Calu3 (cell line): Measurements from ENCODE around the gene CMKLR1. TPM values are rescaled to one million over a fixed set of nuclear protein-coding genes. Genes with fewer than 3 reads are reported as not detected.

ENCODE experiments used
- BruUV-seq: library from RNA; stranded (reverse); fragments of 400-500 nt; replicated peaks from 2 replicates; lab custom pipeline; 2021; lab: Mats Ljungman, UMichigan
- CTCF ChIA-PET: fragments of 300-600 bp; sonication (Branson Sonifier 250); formaldehyde crosslinking; loops from one replicate; lab custom pipeline; 2022; ENCODE audit warnings: antibody characterized with exemption; lab: Charles Lee
- DNase-seq: peaks from one replicate; pipeline ENCODE4 v3.0.0; 2022
- H3K27ac Mint-ChIP-seq: one replicate; pipeline ENCODE4 v1.8.0; 2022; ENCODE audit warnings: mixed read lengths; ENCODE audit not compliant: unreplicated experiment
- H3K27me3 Mint-ChIP-seq: one replicate; pipeline ENCODE4 v1.8.0; 2022; ENCODE audit warnings: mixed read lengths; ENCODE audit not compliant: unreplicated experiment
- H3K36me3 Mint-ChIP-seq: one replicate; pipeline ENCODE4 v1.8.0; 2022; ENCODE audit warnings: mild to moderate bottlenecking, moderate library complexity, mixed read lengths; ENCODE audit not compliant: insufficient read depth, unreplicated experiment
- H3K4me1 Mint-ChIP-seq: one replicate; pipeline ENCODE4 v1.8.0; 2022; ENCODE audit warnings: mild to moderate bottlenecking, low read depth, mixed read lengths; ENCODE audit not compliant: unreplicated experiment
- H3K4me3 Mint-ChIP-seq: one replicate; pipeline ENCODE4 v1.8.0; 2022; ENCODE audit warnings: mild to moderate bottlenecking, low read depth, moderate library complexity, mixed read lengths; ENCODE audit not compliant: unreplicated experiment
- H3K9me3 Mint-ChIP-seq: one replicate; pipeline ENCODE4 v1.8.0; 2022; ENCODE audit warnings: low read depth, mixed read lengths; ENCODE audit not compliant: unreplicated experiment
- CTCF ChIP-seq: fragments of 200-600 bp; IDR thresholded peaks from one replicate; pipeline ENCODE4 v1.8.0; 2022; ENCODE audit warnings: antibody characterized with exemption; ENCODE audit not compliant: unreplicated experiment
- intact Hi-C: fragments of 100-400 bp; cut with micrococcal nuclease; formaldehyde crosslinking; loops from one replicate; pipeline ENCODE4 v1.10.0; 2022; ENCODE audit not compliant: unreplicated experiment
- total RNA-seq: library from RNA; stranded (reverse); gene quantifications from 2 replicates; pipeline ENCODE4 v1.2.3, GENCODE V29; 2022

The CMKLR1 gene
- total RNA-seq, 1 experiment from 2014 or later, result not detected

GRCh38 chr12:108322998-108323397, 16.1 kb downstream of the CMKLR1 start:
- CTCF ChIA-PET, result interaction anchor here (0.8 kb wide), 1 partner anchor 26 kb away, joined by 3 read pairs; no protein-coding TSS in a partner anchor
- Mint-ChIP-seq H3K4me3 (no peak overlapping the region), H3K4me1 (no peaks in the 10 kb centered on the region), H3K27me3 (peaks cover 83% of the 10 kb centered on the region), H3K27ac (no peak overlapping the region), H3K9me3 (no peaks in the 10 kb centered on the region), H3K36me3 (no peaks in the 10 kb centered on the region)
- intact Hi-C loops, result no loop called here
- no peak for DNase-seq
- TF ChIP-seq CTCF, result no peak
- no TSS peak for BruUV-seq

GRCh38 chr12:108321688-108322087, 17.4 kb downstream of the CMKLR1 start:
- no peak for TF ChIP-seq CTCF
- H3K4me1 Mint-ChIP-seq, result no peaks in the 10 kb centered on the region
- CTCF ChIA-PET, result interaction anchor here (0.8 kb wide), 1 partner anchor 72 kb away, joined by 3 read pairs; no protein-coding TSS in a partner anchor
- DNase-seq, result no peak
- H3K36me3 Mint-ChIP-seq, result no peaks in the 10 kb centered on the region
- BruUV-seq, result no TSS peak
- no peak overlapping the region for H3K27ac Mint-ChIP-seq
- intact Hi-C loops, result no loop called here
- H3K27me3 Mint-ChIP-seq, result peaks cover 72% of the 10 kb centered on the region
- H3K9me3 Mint-ChIP-seq, result no peaks in the 10 kb centered on the region
- H3K4me3 Mint-ChIP-seq, result no peak overlapping the region

- Mint-ChIP-seq H3K27ac (no peak overlapping the region), H3K4me3 (no peak overlapping the region), H3K27me3 (peaks cover 72% of the 10 kb centered on the region), H3K4me1 (no peaks in the 10 kb centered on the region), H3K9me3 (no peaks in the 10 kb centered on the region), H3K36me3 (no peaks in the 10 kb centered on the region)
- no TSS peak for BruUV-seq
- CTCF ChIA-PET, result interaction anchor here (0.5 kb wide), 1 partner anchor 110 kb away, joined by 3 read pairs; no protein-coding TSS in a partner anchor
- TF ChIP-seq CTCF, result no peak
- DNase-seq, result no peak
- intact Hi-C loops, result no loop called here
Measured at GRCh38 chr12:108320507-108321293, 18.4 kb downstream of the CMKLR1 start.

- Mint-ChIP-seq H3K27ac (no peak overlapping the region), H3K36me3 (no peaks in the 10 kb centered on the region), H3K4me3 (no peak overlapping the region), H3K27me3 (peaks cover 64% of the 10 kb centered on the region), H3K4me1 (no peaks in the 10 kb centered on the region), H3K9me3 (no peaks in the 10 kb centered on the region)
- CTCF ChIA-PET, result no interaction called here
- BruUV-seq, result no TSS peak
- no peak for TF ChIP-seq CTCF
- no peak for DNase-seq
- intact Hi-C loops, result no loop called here
Measured at GRCh38 chr12:108319277-108320234, 19.6 kb downstream of the CMKLR1 start.
